Inflammatory macrophage treated with lipopolysaccharide for 4 hours (primary cell): ENCODE results near the gene FTSJ3.

Experiments used
- DNase-seq: peaks from one replicate; pipeline ENCODE4 v3.0.0-alpha.2; 2020

The FTSJ3 gene

DNA sequence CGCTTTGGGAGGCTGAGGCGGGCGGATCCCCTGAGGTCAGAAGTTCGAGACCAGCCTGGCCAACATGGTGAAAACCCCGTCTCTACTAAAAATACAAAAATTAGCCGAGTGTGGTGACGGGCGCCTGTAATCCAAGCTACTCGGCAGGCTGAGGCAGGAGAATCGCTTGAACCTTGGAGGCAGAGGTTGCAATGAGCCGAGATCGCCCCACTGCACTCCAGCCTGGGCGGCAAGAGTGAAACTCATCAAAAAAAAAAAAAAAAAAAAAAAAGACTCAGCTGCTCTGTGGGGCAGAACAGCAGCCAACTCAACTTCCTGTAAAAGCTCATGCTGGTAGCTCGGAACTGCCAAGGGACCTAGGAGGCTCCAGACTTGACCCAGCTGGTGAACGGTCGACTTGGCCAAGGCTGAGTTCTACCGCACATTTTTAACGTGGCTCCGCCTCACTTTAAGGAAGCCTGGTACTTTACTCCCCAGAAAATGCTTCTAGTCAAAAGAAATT lies 16.0 kb upstream of the FTSJ3 start:
- peak; percentile 72 for DNase-seq

DNA sequence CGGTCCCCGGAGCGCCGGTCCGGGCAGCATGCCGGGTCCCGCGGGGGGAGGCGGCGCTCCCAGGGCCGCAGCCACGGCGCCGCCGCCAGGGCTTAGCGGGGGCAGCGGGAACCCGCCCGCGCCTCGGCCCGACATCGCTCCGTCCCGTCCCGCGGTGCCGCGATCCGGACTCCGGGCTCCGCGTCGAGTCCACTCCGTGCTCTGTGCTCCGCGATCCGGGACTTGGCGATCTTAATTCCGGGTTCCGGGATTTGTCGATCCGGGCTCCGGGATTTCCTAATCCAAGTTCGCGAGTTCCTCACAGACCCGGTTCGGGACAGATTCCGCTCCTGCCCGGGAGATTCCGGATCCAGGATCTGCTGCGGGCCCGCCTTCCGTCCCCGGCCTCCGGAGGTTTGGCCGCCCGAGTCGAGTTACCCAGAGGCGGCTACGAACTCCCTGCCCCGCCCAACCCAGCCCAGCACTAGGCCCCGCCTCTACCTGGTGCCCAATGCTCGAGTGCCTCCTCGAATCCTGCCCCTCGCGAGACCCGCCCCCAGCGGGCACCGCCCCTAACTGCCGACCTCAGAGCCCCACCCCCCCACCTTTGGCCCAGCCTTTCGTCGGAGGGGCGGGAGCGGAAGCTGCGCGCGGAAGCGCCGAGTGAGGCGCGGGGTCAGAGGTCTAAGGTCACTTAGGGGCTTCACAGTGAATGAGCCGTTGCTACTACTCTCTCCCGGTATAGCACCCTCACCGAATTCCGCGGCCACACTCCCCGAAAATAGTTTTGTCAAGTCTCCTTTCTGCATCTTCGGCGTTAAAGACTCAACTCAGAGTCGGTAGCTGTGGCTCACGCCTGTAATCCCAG lies 15.3 kb upstream of the FTSJ3 start, which contains the start of gene SMARCD2:
Gene SMARCD2, minus strand, starts transcription at position 146 of the 847 bp plus-strand sequence. Its CDS starts 11 bp downstream, at position 135.
- DNase-seq, result peak; percentile 99

DNA sequence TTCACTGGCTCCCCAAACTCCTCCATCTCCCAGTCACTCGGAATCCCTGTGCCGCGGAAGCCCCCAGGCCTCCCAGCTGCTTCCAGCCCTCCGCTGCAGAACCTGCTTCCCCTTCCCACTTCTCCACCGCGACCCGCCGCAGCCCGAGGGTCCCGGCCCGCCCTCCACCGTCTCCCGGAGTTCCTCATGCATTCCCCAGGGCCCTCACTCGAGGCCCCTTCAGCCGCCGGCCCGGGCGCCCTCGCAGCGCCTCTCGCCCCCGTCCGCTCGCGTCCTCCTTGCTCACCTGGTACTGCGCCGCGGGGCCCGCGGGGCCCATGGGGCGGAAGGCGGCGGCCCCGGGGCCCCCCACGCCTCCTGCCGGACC lies 14.7 kb upstream of the FTSJ3 start:
- peak; percentile 12 for DNase-seq

DNA sequence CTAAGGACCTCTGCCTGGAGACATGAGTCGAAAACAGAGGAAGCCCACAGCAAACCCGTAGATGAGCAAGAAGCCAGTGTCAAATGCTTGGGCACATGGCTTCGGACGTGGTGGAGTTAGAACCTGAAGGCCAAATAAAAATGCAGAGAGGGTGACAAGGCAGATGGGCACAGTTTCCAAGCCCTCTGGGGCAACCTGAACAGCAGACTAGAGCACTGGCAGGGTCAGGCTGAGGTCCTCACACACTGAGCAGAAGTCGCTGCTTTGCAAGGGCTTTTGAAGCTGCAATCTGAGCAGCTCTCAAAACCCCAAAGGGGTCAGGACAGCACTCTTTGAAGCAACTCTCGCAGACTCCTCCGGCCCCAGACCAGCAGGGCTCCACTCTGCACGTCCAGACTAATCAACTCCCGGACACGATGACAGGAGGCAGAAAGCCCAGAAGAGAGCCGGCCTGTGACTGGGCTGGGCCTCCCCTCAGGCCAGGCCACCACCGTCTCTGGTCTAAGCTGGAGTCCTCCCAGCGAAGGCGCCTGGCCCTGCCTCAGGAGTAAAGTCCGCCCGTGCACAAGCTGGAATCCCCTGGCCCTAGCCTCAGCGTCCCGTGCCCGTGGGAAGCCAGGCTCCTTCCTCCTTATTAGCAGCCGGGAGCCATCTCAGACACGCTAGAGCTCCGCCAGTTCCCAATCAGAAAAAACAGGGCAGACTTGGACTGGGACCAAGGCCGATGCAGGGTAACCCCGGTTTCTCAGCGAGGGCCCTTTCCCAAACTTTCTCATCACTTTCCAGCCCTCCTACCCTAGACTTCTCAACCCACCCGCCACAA lies 14.1 kb upstream of the FTSJ3 start:
- DNase-seq, result peak; percentile 61

DNA sequence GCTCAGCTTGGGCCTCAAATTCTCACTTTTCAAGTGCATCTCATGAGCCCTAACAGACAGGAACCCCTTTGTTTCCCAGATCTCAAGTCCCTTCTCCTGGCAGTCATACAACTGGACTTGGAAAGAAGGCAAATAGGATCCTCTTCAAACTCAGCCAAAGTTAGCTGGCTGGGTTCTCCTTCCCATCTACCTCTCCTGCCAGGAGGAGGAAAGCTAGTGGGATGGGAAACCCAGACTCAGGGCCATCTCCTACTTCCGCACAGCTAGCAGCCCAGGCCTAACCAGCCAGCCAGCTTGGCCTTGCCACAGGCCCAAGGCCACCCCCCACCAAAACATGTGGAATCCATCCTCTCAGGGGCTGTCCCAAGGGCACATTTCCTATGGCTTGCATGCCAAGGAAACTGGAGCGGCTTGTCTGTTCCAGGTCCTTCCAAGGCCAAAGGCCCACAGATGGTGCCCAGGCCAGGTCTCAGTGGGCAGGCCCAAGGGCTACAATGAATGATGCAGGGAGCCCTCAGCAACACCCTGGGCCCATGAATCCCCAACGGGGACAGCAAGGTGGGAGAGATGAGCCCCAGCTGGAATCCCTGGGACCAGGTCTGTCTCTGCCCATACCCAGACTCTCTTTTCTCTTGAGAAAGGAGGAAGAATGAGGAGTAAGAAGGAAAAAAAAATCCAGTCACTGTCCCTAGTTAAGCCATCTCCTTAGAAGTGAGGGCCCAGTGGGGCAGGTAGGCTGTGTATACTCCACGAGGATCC lies 13.3 kb upstream of the FTSJ3 start:
- no peak for DNase-seq

DNA sequence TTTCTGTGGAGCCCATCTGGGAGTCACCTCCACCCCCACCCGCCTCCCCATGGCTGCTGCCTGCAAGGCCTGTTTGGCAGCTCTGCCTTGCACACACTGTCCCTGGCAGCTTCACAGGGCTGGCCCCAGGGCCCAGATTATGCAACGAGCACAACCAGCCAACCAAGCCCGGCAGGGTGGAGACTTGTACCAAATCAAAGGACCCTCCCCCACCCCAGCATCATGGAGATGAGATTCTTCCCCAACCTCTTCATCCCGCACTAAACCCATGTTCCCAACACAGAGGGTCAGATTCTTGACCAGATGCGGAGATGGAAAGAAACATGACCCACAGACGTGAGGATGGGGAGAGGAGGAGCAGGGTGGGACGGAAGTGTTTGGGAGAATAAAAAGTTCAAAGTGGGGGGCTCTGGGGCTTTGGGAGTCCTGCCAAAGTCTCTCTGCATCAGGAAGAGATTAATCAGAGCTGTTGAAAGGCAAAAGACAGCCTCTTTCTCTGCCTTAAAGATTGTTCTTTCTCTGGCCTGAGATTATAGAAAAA lies 11.2 kb upstream of the FTSJ3 start:
- no peak for DNase-seq

DNA sequence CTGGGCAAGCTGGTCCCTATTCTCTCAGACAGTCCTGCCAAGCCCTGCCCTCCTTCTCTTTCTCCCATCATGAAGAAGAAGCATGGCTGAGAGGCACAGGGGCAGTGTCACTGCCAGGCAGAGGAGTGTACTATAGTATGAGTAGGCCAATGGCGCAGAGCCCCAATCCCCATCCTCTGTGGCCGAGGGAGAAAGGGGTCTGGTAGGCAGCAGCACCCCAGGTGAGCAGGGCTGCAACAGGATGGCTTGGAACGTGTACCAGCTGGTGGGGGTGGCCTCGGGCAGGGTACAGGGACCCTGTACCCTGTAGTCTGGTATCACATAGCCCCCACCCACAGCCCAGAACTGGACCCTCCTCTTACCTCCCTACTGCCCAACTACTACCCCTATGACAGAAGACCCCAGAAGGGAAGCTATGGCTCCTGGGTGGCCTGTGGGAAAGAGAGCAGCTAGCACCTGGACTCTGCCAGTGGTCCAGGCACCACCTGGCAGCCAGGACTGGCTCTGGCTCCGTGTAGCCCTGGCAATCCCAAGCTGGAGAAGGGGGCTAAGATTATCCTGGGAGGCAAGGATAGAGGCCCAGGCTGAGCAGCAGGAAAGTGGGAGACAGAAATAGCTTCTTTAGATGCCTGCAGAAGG lies 10.6 kb upstream of the FTSJ3 start:
- DNase-seq, result no peak

DNA sequence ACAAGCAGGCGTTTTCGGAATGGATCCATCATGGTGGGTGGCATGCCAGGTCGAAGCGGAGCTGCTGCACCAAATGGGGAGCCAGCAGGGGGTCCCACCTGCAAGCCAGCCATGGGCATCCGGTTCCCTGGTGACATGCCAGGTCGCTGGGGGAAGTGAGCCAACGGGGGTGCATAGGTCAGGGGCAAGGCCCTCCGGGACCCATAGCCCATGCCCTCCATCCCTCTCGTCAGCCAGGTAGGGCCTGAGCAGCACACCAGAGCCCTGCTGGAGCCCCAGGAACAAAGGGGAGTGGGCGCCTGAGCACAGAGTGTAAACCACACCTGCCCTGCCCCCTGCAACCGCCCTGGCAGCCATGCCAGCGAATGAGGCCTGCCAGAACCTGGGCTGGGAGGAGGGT lies 10.0 kb upstream of the FTSJ3 start:
- no peak for DNase-seq

DNA sequence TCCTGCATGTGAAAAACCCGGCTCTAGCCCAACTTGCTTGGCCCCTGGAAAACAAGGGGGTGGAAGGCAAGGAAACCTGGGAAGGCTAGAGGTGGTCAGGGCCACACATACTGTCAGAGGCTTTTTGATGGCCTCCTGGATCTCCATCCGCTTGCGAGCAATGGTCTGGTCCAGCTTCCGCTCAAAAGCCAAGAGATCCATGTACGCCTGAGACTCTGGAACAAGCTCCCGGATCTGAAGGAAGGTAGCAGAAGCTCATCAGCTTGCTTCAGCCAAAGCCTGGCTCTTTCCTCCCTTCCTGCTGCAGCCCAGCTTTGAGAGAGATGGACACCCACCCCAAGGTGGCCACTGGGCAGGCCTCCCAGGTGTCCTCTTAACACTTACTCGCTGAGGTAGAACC lies 9.3 kb upstream of the FTSJ3 start:
- no peak for DNase-seq

DNA sequence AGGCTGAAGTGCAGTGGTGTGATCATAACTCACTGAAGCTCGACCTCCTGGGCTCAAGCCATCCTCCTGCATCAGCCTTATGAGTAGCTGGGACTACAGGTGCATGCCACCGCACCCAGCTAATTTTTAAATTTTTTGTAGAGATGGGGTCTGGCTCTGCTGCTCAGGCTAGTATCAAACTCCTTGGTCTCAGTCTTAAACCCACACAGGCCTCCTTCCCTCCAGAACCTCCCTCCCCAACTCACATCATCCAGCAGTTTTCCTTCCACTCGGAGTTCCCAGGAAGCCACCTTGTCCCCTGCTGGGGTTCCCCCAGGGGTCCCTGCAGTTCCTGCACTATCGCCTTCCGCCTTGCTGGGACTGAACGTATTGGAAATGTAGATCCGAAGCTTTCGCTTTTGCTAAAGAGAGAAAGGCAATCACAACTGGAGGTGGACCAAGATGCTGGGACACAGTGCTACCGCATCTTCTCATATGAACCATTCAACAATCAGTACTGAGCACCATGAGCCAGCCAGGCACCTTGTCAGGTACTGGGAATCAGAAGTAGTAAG lies 7.8 kb upstream of the FTSJ3 start:
- no peak for DNase-seq

DNA sequence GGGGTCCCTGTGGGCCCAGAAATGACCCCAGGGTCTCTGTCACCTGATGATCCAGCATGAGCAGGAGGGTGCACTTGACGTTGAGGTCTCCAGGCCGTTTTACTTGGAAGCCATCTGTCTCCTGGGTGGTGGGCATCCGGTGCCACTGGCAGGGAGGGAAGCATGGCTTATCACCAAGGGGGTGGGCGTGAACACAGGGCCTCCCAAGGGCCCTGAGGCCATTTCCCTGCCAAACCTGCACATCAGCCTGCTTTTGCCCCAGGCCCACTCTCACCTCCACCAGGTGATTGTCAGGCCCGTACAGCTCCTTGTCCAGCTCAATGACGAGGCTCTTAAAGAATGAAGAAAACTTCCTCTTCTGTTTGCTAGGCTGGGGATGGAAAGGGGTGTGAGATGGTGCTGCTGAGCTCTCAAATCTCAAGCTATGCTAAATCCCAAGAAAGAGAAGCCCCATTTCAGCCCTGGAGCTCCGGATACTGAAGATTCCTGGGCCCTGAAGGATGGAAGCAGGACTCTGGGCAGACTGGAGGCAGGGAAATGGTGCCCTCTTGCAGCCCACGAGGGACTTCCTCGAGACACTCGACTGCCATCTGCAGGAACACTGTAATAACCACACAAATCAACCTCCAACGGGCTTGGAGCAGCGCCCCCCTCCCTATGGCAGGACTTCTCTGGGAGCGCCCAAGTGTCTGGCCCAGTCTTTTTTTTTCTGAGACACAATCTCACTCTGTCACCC lies 7.1 kb upstream of the FTSJ3 start:
- DNase-seq, result peak; percentile 75

DNA sequence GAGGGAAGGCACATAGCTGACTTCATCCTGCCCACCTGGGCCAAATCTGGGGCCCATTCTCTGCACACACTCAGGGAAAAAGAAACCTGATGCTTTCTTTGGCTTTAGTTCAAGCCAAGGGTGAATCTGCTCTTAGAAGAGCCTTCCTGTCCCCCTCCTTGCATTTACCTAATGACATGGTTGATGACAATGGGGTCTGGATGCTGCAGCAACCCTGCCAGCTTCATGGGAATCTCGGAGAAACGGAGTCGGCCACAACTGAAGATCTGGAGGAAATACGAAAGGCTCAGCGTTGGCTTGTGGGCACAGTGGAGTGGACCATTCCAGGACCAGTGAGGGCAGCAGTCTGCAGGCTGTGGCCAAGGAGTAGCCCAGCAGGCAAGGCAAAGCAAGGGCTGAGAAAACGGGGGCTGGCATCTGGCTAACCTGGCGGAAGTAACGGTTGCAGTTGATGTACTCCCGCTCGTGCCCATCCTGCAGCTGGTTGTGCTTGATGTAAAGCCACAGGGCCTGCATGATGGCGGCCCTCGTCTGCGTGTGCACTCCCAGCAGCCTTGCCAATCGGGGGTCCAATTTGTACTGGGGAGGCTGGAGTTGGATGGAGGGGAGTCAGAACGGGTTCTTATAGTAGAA lies 6.4 kb upstream of the FTSJ3 start:
- no peak for DNase-seq

DNA sequence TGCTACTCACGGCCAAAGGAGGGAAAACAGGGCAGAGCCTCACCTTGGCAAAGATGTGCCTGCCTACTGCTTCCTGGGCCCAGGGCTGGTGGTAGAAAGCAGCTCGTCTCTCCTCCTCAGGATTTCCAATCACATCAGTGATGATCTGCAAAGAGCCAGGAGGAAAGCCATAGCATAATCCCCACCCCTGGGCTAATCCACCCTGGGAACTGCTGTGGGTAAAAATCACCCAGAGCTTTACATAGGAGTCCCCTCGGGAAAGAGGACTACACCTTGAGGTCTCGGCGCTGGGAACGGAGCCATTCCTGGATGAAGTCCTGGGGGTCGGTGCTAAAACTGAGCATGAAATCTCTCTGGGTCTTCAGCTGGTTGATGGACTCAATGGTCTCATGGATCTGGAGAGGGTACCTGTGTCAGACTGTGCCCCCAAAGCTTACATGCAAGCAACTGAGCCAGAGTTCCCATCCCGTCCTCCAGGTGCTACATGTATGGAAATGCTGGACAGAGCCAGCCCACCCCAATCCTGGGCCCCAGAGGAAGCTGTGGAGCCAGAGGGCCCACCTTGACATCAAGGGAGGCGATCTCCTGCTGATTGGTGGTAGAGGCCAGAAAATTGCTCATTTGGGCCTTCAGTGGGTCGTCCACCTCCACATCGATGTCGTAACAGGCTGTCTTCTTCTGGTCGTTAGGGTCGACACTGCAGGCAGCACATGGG lies 5.7 kb upstream of the FTSJ3 start:
- no peak for DNase-seq

DNA sequence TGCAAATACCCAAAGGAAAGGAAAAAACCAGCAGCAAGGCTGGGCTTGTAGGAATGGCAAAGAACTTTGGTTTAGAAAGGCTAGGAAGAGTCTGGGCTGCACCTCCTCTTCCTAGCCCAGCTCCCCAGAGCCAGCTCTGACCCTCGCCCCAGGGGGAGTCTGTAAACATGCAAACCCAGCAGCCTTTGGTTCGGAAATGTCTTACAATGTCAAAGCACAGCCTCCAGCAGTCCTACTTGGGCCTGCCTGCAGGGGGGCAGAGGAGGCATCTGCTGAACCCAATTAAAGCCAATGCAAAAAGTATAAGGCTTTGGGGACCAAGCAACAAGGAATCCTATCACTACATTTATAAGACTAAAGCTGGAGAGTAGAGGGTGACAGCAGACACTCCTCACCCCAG lies 5.0 kb upstream of the FTSJ3 start:
- no peak for DNase-seq

DNA sequence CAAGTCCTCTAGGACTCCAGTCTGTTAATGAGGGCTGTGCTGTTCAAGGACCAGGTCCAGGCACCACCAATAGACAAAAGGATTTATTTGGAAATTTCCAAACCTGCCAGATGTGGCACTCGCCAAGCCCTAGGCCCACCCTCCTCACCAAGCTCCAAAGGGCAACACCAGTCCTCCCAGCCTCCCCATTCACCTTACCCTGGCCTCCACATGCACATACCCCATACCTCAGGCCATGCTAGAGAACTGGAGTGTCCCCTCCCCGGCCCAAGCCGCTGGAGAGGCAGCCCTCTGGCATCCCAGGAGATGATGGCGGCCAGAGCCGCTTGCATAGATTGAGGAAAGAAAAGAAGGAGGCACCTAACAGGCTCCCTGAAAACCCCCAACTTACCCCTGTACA lies 4.6 kb upstream of the FTSJ3 start:
- no peak for DNase-seq

DNA sequence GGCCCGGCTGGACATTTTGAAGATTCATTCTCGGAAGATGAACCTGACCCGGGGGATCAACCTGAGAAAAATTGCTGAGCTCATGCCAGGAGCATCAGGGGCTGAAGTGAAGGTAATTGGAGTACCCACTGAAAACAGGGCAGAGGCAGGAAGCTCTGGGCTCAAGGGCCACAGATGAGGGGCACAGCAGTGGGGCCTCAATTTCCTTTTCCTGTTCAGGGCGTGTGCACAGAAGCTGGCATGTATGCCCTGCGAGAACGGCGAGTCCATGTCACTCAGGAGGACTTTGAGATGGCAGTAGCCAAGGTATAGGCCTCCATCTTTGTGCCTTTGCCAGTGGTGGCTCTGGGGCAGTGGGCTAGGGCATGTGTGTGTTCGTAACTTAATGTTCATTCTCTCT lies 4.0 kb upstream of the FTSJ3 start:
- DNase-seq, result no peak

DNA sequence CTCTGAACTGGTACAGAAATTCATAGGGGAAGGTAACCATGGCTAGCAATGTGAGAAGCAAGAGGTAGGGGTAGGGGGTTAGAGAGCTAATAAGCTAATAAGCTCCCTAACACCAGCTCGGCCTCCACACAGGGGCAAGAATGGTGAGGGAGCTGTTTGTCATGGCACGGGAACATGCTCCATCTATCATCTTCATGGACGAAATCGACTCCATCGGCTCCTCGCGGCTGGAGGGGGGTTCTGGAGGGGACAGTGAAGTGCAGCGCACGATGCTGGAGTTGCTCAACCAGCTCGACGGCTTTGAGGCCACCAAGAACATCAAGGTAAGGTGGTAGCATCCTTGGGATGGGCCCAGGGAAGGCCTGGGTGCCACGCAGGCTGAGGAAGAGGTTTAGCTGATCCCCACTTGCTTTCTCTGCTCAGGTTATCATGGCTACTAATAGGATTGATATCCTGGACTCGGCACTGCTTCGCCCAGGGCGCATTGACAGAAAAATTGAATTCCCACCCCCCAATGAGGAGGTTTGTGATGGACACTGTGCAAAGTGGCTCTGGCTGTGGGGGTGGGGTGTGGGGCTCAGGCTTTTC lies 3.5 kb upstream of the FTSJ3 start:
- no peak for DNase-seq

DNA sequence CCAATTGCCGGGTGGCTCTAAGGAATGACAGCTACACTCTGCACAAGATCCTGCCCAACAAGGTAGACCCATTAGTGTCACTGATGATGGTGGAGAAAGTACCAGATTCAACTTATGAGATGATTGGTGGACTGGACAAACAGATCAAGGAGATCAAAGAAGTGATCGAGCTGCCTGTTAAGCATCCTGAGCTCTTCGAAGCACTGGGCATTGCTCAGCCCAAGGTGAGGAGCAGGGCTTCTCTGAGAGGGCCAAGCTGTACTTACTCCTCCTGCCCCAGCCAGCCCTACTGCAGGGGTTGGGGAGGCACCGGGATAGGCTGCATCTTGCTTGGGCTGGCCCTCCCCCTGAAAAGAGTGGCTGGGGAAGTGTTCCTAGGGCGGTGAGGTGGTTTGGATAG lies 2.8 kb upstream of the FTSJ3 start:
- DNase-seq, result no peak

DNA sequence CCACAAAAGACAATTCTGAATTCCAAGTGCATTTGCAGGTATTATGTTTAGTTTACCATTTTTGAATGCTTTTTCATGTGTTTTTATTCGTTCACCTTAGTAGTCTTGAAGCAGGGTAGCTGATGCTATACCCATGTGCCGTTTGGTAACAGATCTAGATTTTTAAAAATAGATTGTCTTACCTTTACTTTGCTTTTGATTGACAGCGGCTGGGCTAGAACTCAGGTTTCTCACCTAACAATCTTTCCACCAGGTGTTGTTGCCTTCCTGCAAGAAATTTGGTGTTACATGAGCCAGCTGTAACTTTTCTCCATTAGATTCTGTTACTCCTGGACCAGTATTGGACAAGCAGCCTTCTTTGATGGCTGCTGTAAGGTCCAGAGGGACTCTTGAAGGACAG lies 1.5 kb upstream of the FTSJ3 start:
- DNase-seq, result no peak

DNA sequence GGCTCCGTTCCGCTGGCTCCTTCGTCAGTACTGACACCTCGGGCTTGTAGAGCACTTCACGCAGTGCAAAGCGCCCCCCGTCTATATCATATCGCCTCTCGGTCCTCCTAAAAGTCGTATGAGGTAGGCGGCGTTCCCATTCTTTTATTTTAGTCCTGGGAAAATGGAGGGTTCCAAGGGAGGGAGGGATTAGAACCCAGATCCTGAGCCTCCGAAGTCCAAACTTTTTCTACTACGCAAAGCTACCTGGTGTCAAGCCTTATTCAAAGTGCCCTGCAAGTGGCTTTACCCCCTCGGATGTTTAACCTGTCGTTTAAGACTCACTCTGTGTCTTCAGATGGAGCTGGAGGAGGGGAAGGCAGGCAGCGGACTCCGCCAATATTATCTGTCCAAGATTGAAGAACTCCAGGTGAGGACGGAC lies 348 bp upstream of the FTSJ3 start:
- no peak for DNase-seq
